Measurements from ENCODE around the gene C16orf90. TPM values are rescaled to one million over a fixed set of nuclear protein-coding genes. Genes with fewer than 3 reads are reported as not detected.

The C16orf90 gene
- polyA plus RNA-seq, 1 donor: not detected

DNA sequence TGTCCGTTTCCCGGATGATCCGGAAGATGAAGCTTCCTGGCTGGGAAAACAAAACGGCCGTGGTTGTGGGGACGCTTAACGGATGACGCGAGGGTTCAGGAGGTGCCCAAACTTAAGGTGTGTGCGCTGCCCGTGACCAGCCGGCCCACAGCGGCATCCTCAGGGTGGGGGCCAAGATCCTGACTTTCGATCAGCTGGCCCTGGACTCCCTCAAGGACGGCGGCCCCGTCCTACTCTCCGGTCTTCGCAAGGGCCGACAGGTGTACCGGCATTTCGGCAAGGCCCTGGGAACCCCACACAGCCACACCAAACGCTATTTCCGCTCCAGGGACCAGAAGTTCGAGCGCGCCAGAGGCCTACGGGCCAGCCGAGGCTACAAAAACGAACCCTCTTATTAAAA, 1.1 kb upstream of the C16orf90 start:
- Histone ChIP-seq H3K4me3 (ENCODE audit: low read length) (no peak overlapping the region), H3K4me1 (ENCODE audit: control insufficient read depth, insufficient read depth, low read length) (no peaks in the 10 kb centered on the region), H3K27me3 (ENCODE audit: control insufficient read depth, insufficient read depth, low read length) (no peaks in the 10 kb centered on the region), H3K36me3 (ENCODE audit: control insufficient read depth, insufficient read depth, low read length) (no peaks in the 10 kb centered on the region), H3K27ac (ENCODE audit: low read length) (no peak overlapping the region), H3K9me3 (ENCODE audit: control insufficient read depth, low read depth, low read length) (peaks cover 3% of the 10 kb centered on the region)
- 97% methylated on average over 5 of the region's 30 CpGs for WGBS (ENCODE audit: insufficient coverage, low lambda C conversion rate)
- DNase-seq: no peak

DNA sequence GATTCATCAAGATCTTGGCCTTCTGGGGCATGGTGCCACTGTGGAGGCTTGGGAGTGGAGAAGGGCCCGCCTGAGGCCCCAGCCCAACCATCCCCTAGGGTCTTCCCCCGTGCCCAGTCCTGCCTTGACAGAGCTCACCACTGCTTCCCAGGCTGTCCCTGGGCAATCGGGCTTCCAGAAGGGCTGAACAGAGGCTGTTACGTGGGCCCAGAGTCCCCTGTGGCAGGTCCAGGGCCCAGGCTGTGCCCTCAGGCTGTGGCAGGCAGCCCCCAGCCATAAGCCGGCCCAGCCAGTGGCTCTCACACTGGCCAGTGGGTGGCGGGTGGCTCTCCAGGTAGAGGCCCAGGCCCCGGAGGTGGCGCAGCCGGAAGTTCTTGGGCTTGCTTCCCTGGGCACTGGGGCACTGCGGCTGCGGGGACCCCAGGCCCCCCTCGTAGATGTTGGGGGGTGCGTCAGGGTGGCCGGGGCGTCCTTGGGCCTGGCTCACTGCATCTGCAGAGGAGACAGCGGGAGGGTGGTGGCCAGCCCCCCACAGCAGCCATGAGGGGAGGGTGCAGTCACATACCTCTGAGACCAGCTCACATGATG, 809 bp downstream of the C16orf90 start:
- Histone ChIP-seq H3K4me3 (ENCODE audit: low read length) (no peak overlapping the region), H3K9me3 (ENCODE audit: control insufficient read depth, low read depth, low read length) (peaks cover 3% of the 10 kb centered on the region), H3K27me3 (ENCODE audit: control insufficient read depth, insufficient read depth, low read length) (no peaks in the 10 kb centered on the region), H3K27ac (ENCODE audit: low read length) (no peak overlapping the region), H3K36me3 (ENCODE audit: control insufficient read depth, insufficient read depth, low read length) (no peaks in the 10 kb centered on the region), H3K4me1 (ENCODE audit: control insufficient read depth, insufficient read depth, low read length) (no peaks in the 10 kb centered on the region)
- no CpG with 5 or more reads among the region's 16 CpGs for WGBS (ENCODE audit: insufficient coverage, low lambda C conversion rate)
- DNase-seq: no peak

DNA sequence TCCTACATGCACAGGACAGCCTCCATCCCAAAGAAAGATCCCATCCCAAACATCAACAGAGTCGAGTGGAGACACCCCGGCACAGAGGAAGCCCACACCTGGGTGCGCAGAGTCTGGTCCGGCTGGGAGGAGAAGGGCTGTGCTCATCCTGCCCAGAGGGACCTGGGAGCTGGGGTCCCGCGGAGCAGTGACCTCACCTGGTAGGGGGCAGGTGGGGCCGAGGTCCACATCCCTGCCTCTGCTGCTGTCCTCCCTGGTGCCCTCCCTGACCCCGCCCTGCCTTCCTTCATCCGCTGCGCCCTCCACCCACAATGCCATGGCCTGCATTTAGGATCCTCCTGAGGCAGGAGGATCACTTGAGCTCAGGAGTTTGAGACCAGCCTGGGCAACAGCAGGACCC, 2.9 kb downstream of the C16orf90 start:
- H3K4me3 ChIP-seq (ENCODE audit: low read length): no peak overlapping the region
- no peaks in the 10 kb centered on the region for H3K4me1 ChIP-seq (ENCODE audit: control insufficient read depth, insufficient read depth, low read length)
- H3K27me3 ChIP-seq (ENCODE audit: control insufficient read depth, insufficient read depth, low read length): no peaks in the 10 kb centered on the region
- no peak overlapping the region for H3K27ac ChIP-seq (ENCODE audit: low read length)
- DNase-seq: no peak
- peaks cover 3% of the 10 kb centered on the region for H3K9me3 ChIP-seq (ENCODE audit: control insufficient read depth, low read depth, low read length)
- peaks cover 5% of the 10 kb centered on the region for H3K36me3 ChIP-seq (ENCODE audit: control insufficient read depth, insufficient read depth, low read length)
- WGBS (ENCODE audit: insufficient coverage, low lambda C conversion rate): no CpG with 5 or more reads among the region's 10 CpGs

DNA sequence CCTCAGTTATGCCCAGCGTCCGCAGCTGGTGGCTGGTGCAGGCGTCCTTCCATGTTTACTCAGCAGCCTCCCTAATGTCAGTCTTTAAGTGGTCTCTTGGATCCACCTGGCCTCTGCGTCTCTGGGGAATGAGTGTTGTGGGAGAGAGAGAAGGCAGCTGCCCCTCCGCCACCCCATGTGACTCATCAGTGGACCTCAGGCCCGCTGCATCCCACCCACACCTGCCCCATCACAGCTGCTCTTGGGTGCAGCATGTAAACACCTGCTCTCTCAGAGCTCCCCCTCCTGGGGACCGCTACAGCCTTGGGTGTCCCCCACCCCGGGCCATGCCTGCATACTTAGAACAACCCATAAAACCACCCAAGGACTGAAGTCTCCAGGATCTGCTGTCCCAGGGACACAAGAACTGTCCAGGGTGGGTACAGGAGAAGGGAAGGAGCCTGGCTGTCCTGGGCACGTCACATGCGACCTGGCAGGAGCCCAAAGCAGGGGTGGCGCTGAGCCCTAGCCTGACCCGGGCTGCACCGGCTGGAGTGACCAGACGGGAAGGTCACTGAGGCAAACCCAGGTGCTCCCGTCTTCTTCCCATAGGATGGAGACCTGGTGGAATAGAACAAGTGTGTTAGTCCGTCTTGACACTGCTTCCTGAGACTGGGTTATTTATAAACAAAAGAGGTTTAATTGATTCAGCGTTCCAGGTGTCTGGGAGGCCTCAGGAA, 4.2 kb downstream of the C16orf90 start:
- DNase-seq: no peak
- WGBS (ENCODE audit: insufficient coverage, low lambda C conversion rate): 60% methylated on average over 1 of the region's 17 CpGs
- Histone ChIP-seq H3K4me1 (ENCODE audit: control insufficient read depth, insufficient read depth, low read length) (no peaks in the 10 kb centered on the region), H3K36me3 (ENCODE audit: control insufficient read depth, insufficient read depth, low read length) (peaks cover 13% of the 10 kb centered on the region), H3K27me3 (ENCODE audit: control insufficient read depth, insufficient read depth, low read length) (no peaks in the 10 kb centered on the region), H3K4me3 (ENCODE audit: low read length) (no peak overlapping the region), H3K9me3 (ENCODE audit: control insufficient read depth, low read depth, low read length) (no peaks in the 10 kb centered on the region), H3K27ac (ENCODE audit: low read length) (no peak overlapping the region)

- Histone ChIP-seq H3K27me3 (ENCODE audit: control insufficient read depth, insufficient read depth, low read length) (no peaks in the 10 kb centered on the region), H3K36me3 (ENCODE audit: control insufficient read depth, insufficient read depth, low read length) (peaks cover 35% of the 10 kb centered on the region), H3K4me3 (ENCODE audit: low read length) (no peak overlapping the region), H3K27ac (ENCODE audit: low read length) (no peak overlapping the region), H3K9me3 (ENCODE audit: control insufficient read depth, low read depth, low read length) (no peaks in the 10 kb centered on the region), H3K4me1 (ENCODE audit: control insufficient read depth, insufficient read depth, low read length) (no peaks in the 10 kb centered on the region)
- no peak for DNase-seq
- no CpG with 5 or more reads among the region's 13 CpGs for WGBS (ENCODE audit: insufficient coverage, low lambda C conversion rate)
Measured at GRCh38 chr16:3488801-3489200, 6.5 kb downstream of the C16orf90 start.

DNA sequence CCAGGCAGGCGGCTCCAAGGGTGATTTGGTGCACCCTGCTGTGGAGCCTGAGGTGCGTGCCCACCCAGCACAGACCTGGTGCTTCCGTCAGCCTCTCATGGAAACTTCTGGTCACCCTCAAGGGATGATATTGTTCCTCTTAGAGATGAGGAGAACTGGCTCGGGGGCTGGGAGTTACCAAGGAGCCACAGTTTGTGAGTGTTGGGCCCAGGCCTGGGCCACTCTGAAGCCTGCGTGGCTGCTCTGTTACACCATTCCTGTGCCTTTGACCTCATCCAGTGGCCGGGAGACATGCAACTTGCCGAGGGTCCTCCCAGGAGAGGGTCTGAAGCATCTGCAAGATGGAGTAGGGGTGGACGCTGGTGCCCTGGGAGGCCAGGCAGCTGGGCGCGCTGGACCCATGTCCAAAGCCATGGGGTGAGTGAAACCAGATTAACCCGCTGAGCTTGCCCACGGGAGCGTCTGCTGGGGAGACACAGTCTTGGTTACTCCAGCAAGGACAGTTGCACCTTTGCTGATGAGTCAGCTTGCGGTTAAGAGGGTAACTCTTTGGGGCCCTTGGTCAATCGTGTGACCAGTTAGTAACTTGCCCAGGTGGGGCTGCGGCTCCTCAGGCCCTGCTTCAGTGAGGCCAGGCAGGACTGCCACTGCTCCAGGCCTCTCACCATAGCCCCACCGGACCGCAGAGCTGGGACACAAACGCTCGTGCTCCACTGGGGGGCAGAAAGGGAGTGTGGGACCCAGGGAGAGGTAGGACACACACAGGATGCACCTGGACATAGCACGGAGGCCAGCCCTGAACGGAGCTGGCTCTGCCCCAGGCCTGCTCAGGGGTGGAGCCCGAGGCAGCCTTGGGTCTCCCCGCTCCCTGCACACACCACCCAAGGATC, 7.5 kb downstream of the C16orf90 start:
- Histone ChIP-seq H3K9me3 (ENCODE audit: control insufficient read depth, low read depth, low read length) (no peaks in the 10 kb centered on the region), H3K36me3 (ENCODE audit: control insufficient read depth, insufficient read depth, low read length) (peaks cover 46% of the 10 kb centered on the region), H3K4me1 (ENCODE audit: control insufficient read depth, insufficient read depth, low read length) (no peaks in the 10 kb centered on the region), H3K4me3 (ENCODE audit: low read length) (no peak overlapping the region), H3K27me3 (ENCODE audit: control insufficient read depth, insufficient read depth, low read length) (no peaks in the 10 kb centered on the region), H3K27ac (ENCODE audit: low read length) (no peak overlapping the region)
- WGBS (ENCODE audit: insufficient coverage, low lambda C conversion rate): no CpG with 5 or more reads among the region's 24 CpGs
- DNase-seq: no peak

DNA sequence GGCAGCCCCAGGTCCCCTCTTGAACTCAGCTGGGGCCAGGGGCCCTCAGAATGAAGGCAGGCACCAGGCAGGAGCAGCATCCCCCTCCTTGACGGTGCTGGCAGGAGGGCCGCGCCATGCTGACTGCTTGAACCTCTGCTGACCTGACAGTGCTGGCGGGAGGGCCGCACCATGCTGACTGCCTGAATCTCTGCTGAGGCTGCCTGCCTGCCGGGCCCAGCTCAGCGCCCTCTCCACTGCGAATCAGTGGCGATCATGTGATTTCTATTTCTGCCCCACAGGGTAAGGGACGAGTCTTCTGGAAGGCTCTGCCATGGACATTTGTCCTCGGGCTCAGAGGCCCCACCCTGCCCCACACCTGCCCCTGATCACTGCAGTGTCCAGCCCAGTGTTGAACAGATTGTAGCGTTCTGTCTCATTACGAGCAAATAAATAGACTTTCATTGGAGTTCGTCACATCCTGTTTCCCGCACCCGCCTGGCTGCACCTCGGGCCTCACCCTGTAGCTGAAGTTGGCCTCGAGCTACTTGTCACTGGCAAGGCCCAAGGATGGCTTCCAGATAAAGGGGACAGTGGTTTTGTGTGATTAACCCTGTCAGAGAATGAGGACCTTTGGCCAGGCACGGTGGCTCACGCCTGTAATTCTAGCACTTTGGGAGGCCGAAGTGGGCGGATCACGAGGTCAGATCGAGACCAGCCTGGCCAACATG, 8.6 kb downstream of the C16orf90 start:
- Histone ChIP-seq H3K36me3 (ENCODE audit: control insufficient read depth, insufficient read depth, low read length) (peaks cover 56% of the 10 kb centered on the region), H3K27me3 (ENCODE audit: control insufficient read depth, insufficient read depth, low read length) (no peaks in the 10 kb centered on the region), H3K27ac (ENCODE audit: low read length) (no peak overlapping the region), H3K4me3 (ENCODE audit: low read length) (no peak overlapping the region), H3K4me1 (ENCODE audit: control insufficient read depth, insufficient read depth, low read length) (no peaks in the 10 kb centered on the region), H3K9me3 (ENCODE audit: control insufficient read depth, low read depth, low read length) (no peaks in the 10 kb centered on the region)
- WGBS (ENCODE audit: insufficient coverage, low lambda C conversion rate): 100% methylated on average over 1 of the region's 24 CpGs
- no peak for DNase-seq

DNA sequence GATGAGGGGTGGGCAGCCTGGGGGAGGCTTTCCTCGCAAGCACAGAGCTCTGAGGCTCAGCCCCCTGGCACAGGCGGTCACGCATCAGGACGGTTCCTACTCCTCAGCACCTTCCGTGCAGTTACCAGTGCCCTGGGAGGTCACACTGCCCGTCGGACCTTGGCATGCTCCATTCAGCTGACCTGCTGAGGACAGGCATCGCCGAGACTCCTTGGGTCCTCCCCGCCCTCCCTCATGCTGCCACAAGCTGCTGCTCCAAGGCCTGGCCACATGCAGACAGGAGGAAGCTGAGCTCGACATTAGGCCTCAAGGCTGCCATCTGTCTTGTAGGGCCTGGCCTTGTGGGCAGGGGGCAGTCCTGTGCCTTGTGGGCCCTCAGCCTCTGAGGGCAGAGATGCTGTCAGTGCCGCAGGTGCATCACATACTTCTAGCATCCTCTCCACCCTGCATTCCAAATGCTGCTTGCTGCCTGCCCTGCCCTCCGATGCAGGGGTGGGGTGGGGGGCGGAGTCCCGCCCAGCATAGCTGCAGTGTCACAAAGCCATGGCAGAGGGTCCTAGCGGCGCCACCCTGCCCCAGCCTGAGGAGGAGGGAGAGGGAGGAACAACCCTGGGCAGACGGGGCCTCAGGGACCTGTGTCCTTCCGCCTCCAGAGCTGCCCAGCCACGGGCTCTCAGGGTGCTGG, 9.3 kb downstream of the C16orf90 start:
- Histone ChIP-seq H3K36me3 (ENCODE audit: control insufficient read depth, insufficient read depth, low read length) (peaks cover 63% of the 10 kb centered on the region), H3K4me3 (ENCODE audit: low read length) (no peak overlapping the region), H3K9me3 (ENCODE audit: control insufficient read depth, low read depth, low read length) (no peaks in the 10 kb centered on the region), H3K4me1 (ENCODE audit: control insufficient read depth, insufficient read depth, low read length) (no peaks in the 10 kb centered on the region), H3K27ac (ENCODE audit: low read length) (no peak overlapping the region), H3K27me3 (ENCODE audit: control insufficient read depth, insufficient read depth, low read length) (no peaks in the 10 kb centered on the region)
- no CpG with 5 or more reads among the region's 20 CpGs for WGBS (ENCODE audit: insufficient coverage, low lambda C conversion rate)
- no peak for DNase-seq

GRCh38 chr16:3485097-3485745, 10.1 kb downstream of the C16orf90 start:
- no peaks in the 10 kb centered on the region for H3K9me3 ChIP-seq (ENCODE audit: control insufficient read depth, low read depth, low read length)
- no peak for DNase-seq
- H3K36me3 ChIP-seq (ENCODE audit: control insufficient read depth, insufficient read depth, low read length): peaks cover 67% of the 10 kb centered on the region
- no peak overlapping the region for H3K27ac ChIP-seq (ENCODE audit: low read length)
- WGBS (ENCODE audit: insufficient coverage, low lambda C conversion rate): no CpG with 5 or more reads among the region's 15 CpGs
- H3K4me1 ChIP-seq (ENCODE audit: control insufficient read depth, insufficient read depth, low read length): no peaks in the 10 kb centered on the region
- no peak overlapping the region for H3K4me3 ChIP-seq (ENCODE audit: low read length)
- no peaks in the 10 kb centered on the region for H3K27me3 ChIP-seq (ENCODE audit: control insufficient read depth, insufficient read depth, low read length)

All from large intestine (tissue), 3 donors.